ENCODE data around the gene CCL21. TPM values are rescaled to one million over a fixed set of nuclear protein-coding genes. Genes with fewer than 3 reads are reported as not detected.

Gene CCL21
- total RNA-seq, 2 experiments from 2014 or later = not detected

Other genes starting within 250 kb of the CCL21 start
- not detected for gene ENHO, start 187.1 kb downstream of the CCL21 start, total RNA-seq
- not detected for gene CNTFR, start 120.4 kb downstream of the CCL21 start, total RNA-seq
- 10 to 100 TPM; 27.2 to 27.8 TPM for gene RPP25L, start 98.0 kb downstream of the CCL21 start, total RNA-seq
- 100 to 1,000 TPM; 106 to 120 TPM for gene DCTN3, start 89.6 kb downstream of the CCL21 start, total RNA-seq
- under 1 TPM in 1 of 2 experiments, not detected in 1; 0.26 TPM for gene ARID3C, start 81.1 kb downstream of the CCL21 start, total RNA-seq
- 10 to 100 TPM; 66.1 to 82.1 TPM for gene SIGMAR1, start 72.3 kb downstream of the CCL21 start, total RNA-seq
- 10 to 100 TPM; 61.0 to 71.3 TPM for gene GALT, start 63.5 kb downstream of the CCL21 start, total RNA-seq
- 10 to 100 TPM; 26.5 to 26.7 TPM for gene IL11RA, start 58.0 kb downstream of the CCL21 start, total RNA-seq
- gene CCL27, start 47.5 kb downstream of the CCL21 start, total RNA-seq = not detected
- not detected for gene CCL19, start 18.9 kb downstream of the CCL21 start, total RNA-seq
- gene PHF24, start 248.1 kb upstream of the CCL21 start, total RNA-seq = not detected